Naive thymus-derived CD4-positive, alpha-beta T cell (primary cell): ENCODE measurements around the gene ITSN2. TPM values are rescaled to one million over a fixed set of nuclear protein-coding genes. Genes with fewer than 3 reads are reported as not detected.

Experiments used
- ATAC-seq: fragments of 150-1000 bp; cut with Tn5 transposase; 2 replicates; pipeline ENCODE4 v1.10.0; 2021; ENCODE audit warnings: mild to moderate bottlenecking, moderate library complexity
- CTCF ChIA-PET: fragments of 350-600 bp; sonication (Branson Sonifier 250); formaldehyde crosslinking; loops from one replicate; lab custom pipeline; 2021; ENCODE audit warnings: antibody characterized with exemption; lab: Charles Lee
- POLR2A ChIA-PET: fragments of 350-600 bp; sonication (Branson Sonifier 250); formaldehyde crosslinking; loops from one replicate; lab custom pipeline; 2021; ENCODE audit warnings: antibody characterized with exemption, inconsistent platforms; lab: Charles Lee
- DNase-seq, 9 donors: peaks; one replicate each; pipeline versions ENCODE4 v3.0.0 to v3.0.0-alpha.2; 2020 to 2022; ENCODE audit warnings: mixed read lengths in 1 of 9
- H3K27ac ChIP-seq: one replicate; pipeline ENCODE4 v1.7.0; 2013; ENCODE audit warnings: mild to moderate bottlenecking, low read depth, low read length, moderate library complexity
- H3K27me3 ChIP-seq, 2 donors: one replicate each; pipeline ENCODE4 v1.7.0; 2013; ENCODE audit warnings: low read length in 2 of 2, mild to moderate bottlenecking in 2 of 2, moderate library complexity in 2 of 2; ENCODE audit not compliant: control insufficient read depth in 2 of 2, insufficient read depth in 2 of 2
- H3K36me3 ChIP-seq, 3 experiments: 1 replicate in 2 of 3; 2 replicates in 1 of 3; pipeline ENCODE4 v1.7.0; 2013; ENCODE audit warnings: low read length in 3 of 3, mild to moderate bottlenecking in 3 of 3, moderate library complexity in 1 of 3; ENCODE audit not compliant: insufficient read depth in 3 of 3, control insufficient read depth in 2 of 3
- H3K4me1 ChIP-seq, 2 donors: one replicate each; pipeline ENCODE4 v1.7.0; 2013; ENCODE audit warnings: low read length in 2 of 2, mild to moderate bottlenecking in 2 of 2, moderate library complexity in 1 of 2; ENCODE audit not compliant: control insufficient read depth in 2 of 2, insufficient read depth in 2 of 2
- H3K4me3 ChIP-seq: 2 replicates; pipeline ENCODE4 v1.7.0; 2013; ENCODE audit warnings: mild to moderate bottlenecking, low read length
- H3K9me3 ChIP-seq, 3 experiments: 1 replicate in 2 of 3; 2 replicates in 1 of 3; pipeline ENCODE4 v1.7.0; 2013; ENCODE audit warnings: low read length in 3 of 3; ENCODE audit not compliant: control insufficient read depth in 2 of 3
- H3K27ac Mint-ChIP-seq, 9 donors: one replicate each; pipeline ENCODE4 v1.8.0; 2020 to 2022; ENCODE audit warnings: mixed read lengths in 9 of 9, mild to moderate bottlenecking in 8 of 9, moderate library complexity in 5 of 9, inconsistent platforms in 2 of 9
- H3K27me3 Mint-ChIP-seq, 5 donors: one replicate each; pipeline ENCODE4 v1.8.0; 2021 to 2022; ENCODE audit warnings: mixed read lengths in 5 of 5, mild to moderate bottlenecking in 1 of 5
- H3K36me3 Mint-ChIP-seq, 5 donors: one replicate each; pipeline ENCODE4 v1.8.0; 2020 to 2022; ENCODE audit warnings: mixed read lengths in 5 of 5, mild to moderate bottlenecking in 3 of 5, inconsistent platforms in 1 of 5
- H3K4me1 Mint-ChIP-seq, 7 donors: one replicate each; pipeline ENCODE4 v1.8.0; 2020 to 2022; ENCODE audit warnings: mixed read lengths in 7 of 7, mild to moderate bottlenecking in 3 of 7, inconsistent platforms in 1 of 7
- H3K4me3 Mint-ChIP-seq, 10 donors: one replicate each; pipeline ENCODE4 v1.8.0; 2020 to 2022; ENCODE audit warnings: mild to moderate bottlenecking in 10 of 10, mixed read lengths in 10 of 10, moderate library complexity in 6 of 10, inconsistent platforms in 2 of 10
- H3K9me3 Mint-ChIP-seq, 11 donors: one replicate each; pipeline ENCODE4 v1.8.0; 2020 to 2022; ENCODE audit warnings: mixed read lengths in 11 of 11, mild to moderate bottlenecking in 4 of 11, inconsistent platforms in 1 of 11, moderate library complexity in 1 of 11
- intact Hi-C, 2 donors: fragments of 100-400 bp; cut with micrococcal nuclease; formaldehyde crosslinking; loops; one replicate each; pipeline ENCODE4 v1.15.1; 2023
- polyA plus RNA-seq, 2 donors: library from polyadenylated mRNA; unstranded; fragments of 300-500 nt; fragmentation: Illumina TruSeq; gene quantifications; one replicate each; pipeline ENCODE4 v1.2.3, GENCODE V29; 2021
- total RNA-seq, 6 experiments: library from RNA in 5 of 6; stranded (reverse) in 5 of 6; gene quantifications; 1 replicate in 5 of 6; 2 replicates in 1 of 6; pipeline ENCODE4 v1.2.3 and lab custom pipeline; 2021 to 2026

Gene ITSN2
- total and polyA plus RNA-seq, 7 experiments from 2014 or later: 53.0 to 133 (median 91.5) TPM

GRCh38 chr2:24403168-24403831 lies 43.0 kb upstream of the ITSN2 start:
- Histone ChIP-seq H3K4me1 (peaks cover 0 to 4% of the 10 kb centered on the region in 2 donors), H3K36me3 (no peaks in the 10 kb centered on the region), H3K4me3 (no peak overlapping the region), H3K9me3 (peaks cover 0 to 4% (median 0%) of the 10 kb centered on the region in 3 experiments), H3K27ac (no peak overlapping the region), H3K27me3 (no peaks in the 10 kb centered on the region)
- peak in 6 of 9 donors; percentile 9 to 39 (median 22) for DNase-seq
- ChIA-PET POLR2A (no interaction called here), CTCF (interaction anchor here (1.2 kb wide), 1 partner anchor 425 kb away, joined by 4 read pairs; no protein-coding TSS in a partner anchor)
- H3K27me3 Mint-ChIP-seq: peaks cover 4 to 33% (median 10%) of the 10 kb centered on the region in 5 donors
- peak overlapping the region in 1 of 10 donors; percentile 29 for H3K4me3 Mint-ChIP-seq
- H3K4me1 Mint-ChIP-seq: peaks cover 0 to 16% (median 8%) of the 10 kb centered on the region in 7 donors
- H3K9me3 Mint-ChIP-seq: peaks cover 0 to 4% (median 0%) of the 10 kb centered on the region in 11 donors
- no peak for ATAC-seq
- no peaks in the 10 kb centered on the region for H3K36me3 Mint-ChIP-seq
- intact Hi-C loops: no loop called here
- H3K27ac Mint-ChIP-seq: peak overlapping the region in 1 of 9 donors; percentile 81

GRCh38 chr2:24402242-24403097 lies 42.1 kb upstream of the ITSN2 start:
- Histone ChIP-seq H3K4me3 (no peak overlapping the region), H3K27ac (no peak overlapping the region), H3K36me3 (no peaks in the 10 kb centered on the region), H3K27me3 (no peaks in the 10 kb centered on the region), H3K4me1 (peaks cover 0 to 4% of the 10 kb centered on the region in 2 donors), H3K9me3 (peaks cover 0 to 4% (median 0%) of the 10 kb centered on the region in 3 experiments)
- ATAC-seq: no peak
- H3K36me3 Mint-ChIP-seq: no peaks in the 10 kb centered on the region
- ChIA-PET POLR2A (interaction anchor here (0.6 kb wide), 1 partner anchor 704 kb away, joined by 3 read pairs; no protein-coding TSS in a partner anchor), CTCF (interaction anchor here (0.6 to 1.2 kb wide), 2 partner anchors 426 to 697 kb away, joined by 4 read pairs; no protein-coding TSS in a partner anchor)
- no peak for DNase-seq
- peaks cover 0 to 16% (median 8%) of the 10 kb centered on the region in 7 donors for H3K4me1 Mint-ChIP-seq
- peaks cover 3 to 31% (median 7%) of the 10 kb centered on the region in 5 donors for H3K27me3 Mint-ChIP-seq
- peak overlapping the region in 1 of 10 donors; percentile 39 for H3K4me3 Mint-ChIP-seq
- H3K27ac Mint-ChIP-seq: no peak overlapping the region
- H3K9me3 Mint-ChIP-seq: peaks cover 0 to 4% (median 0%) of the 10 kb centered on the region in 11 donors
- intact Hi-C loops: no loop called here

- Histone ChIP-seq H3K27me3 (no peaks in the 10 kb centered on the region), H3K27ac (no peak overlapping the region), H3K36me3 (no peaks in the 10 kb centered on the region), H3K4me1 (peaks cover 0 to 4% of the 10 kb centered on the region in 2 donors), H3K9me3 (peaks cover 0 to 4% (median 0%) of the 10 kb centered on the region in 3 experiments), H3K4me3 (no peak overlapping the region)
- Mint-ChIP-seq H3K9me3 (peaks cover 0 to 4% (median 0%) of the 10 kb centered on the region in 11 donors), H3K27ac (no peak overlapping the region), H3K36me3 (no peaks in the 10 kb centered on the region), H3K4me3 (no peak overlapping the region), H3K4me1 (peaks cover 0 to 16% (median 8%) of the 10 kb centered on the region in 7 donors), H3K27me3 (peaks cover 4 to 37% (median 10%) of the 10 kb centered on the region in 5 donors)
- CTCF ChIA-PET: interaction anchor here (1.2 kb wide), 1 partner anchor 10 kb away, joined by 3 read pairs; no protein-coding TSS in a partner anchor
- DNase-seq (no peak), ATAC-seq (no peak)
- intact Hi-C loops: no loop called here
- POLR2A ChIA-PET: no interaction called here
These were observed 40.0 kb upstream of the ITSN2 start for GRCh38 chr2:24400207-24400907.

- H3K9me3 ChIP-seq: peaks cover 0 to 4% (median 0%) of the 10 kb centered on the region in 3 experiments
- intact Hi-C loops: no loop called here
- DNase-seq: no peak
- peaks cover 0 to 4% of the 10 kb centered on the region in 2 donors for H3K4me1 ChIP-seq
- peaks cover 4 to 30% (median 10%) of the 10 kb centered on the region in 5 donors for H3K27me3 Mint-ChIP-seq
- ChIA-PET POLR2A (no interaction called here), CTCF (interaction anchor here (1.2 kb wide), 1 partner anchor 11 kb away, joined by 3 read pairs; no protein-coding TSS in a partner anchor)
- H3K36me3 ChIP-seq: no peaks in the 10 kb centered on the region
- no peak overlapping the region for H3K27ac ChIP-seq
- H3K4me3 ChIP-seq: no peak overlapping the region
- H3K27me3 ChIP-seq: no peaks in the 10 kb centered on the region
- H3K4me3 Mint-ChIP-seq: no peak overlapping the region
- H3K36me3 Mint-ChIP-seq: no peaks in the 10 kb centered on the region
- peaks cover 0 to 16% (median 8%) of the 10 kb centered on the region in 7 donors for H3K4me1 Mint-ChIP-seq
- peaks cover 0 to 4% (median 0%) of the 10 kb centered on the region in 11 donors for H3K9me3 Mint-ChIP-seq
- ATAC-seq: no peak
- H3K27ac Mint-ChIP-seq: no peak overlapping the region
These were observed 39.3 kb upstream of the ITSN2 start for GRCh38 chr2:24399434-24400206.

DNA sequence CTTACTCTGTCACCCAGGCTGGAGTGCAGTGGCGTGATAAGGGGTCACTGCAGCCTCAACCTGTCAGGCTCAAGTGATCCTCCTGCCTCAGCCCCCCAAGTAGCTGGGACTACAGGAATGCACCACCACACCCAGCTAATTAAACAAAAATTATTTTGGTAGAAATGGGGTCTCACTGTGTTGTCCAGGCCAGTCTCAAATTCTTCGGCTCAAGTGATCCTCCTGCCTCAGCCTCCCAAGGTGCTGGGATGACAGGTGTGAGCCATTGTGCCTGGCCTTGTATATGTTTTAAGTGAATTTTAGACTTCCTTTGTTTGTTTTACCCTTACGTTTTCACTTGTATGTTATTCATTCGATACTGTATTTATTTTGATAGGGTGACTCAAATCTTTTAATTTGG lies 34.7 kb upstream of the ITSN2 start:
- Histone ChIP-seq H3K27me3 (no peaks in the 10 kb centered on the region), H3K27ac (no peak overlapping the region), H3K4me1 (no peaks in the 10 kb centered on the region), H3K4me3 (no peak overlapping the region), H3K9me3 (no peaks in the 10 kb centered on the region), H3K36me3 (no peaks in the 10 kb centered on the region)
- Mint-ChIP-seq H3K4me1 (no peaks in the 10 kb centered on the region), H3K27ac (no peak overlapping the region), H3K27me3 (peaks cover 0 to 16% (median 6%) of the 10 kb centered on the region in 5 donors), H3K9me3 (no peaks in the 10 kb centered on the region), H3K4me3 (no peak overlapping the region), H3K36me3 (no peaks in the 10 kb centered on the region)
- ATAC-seq (no peak), DNase-seq (no peak)
- intact Hi-C loops: no loop called here
- ChIA-PET POLR2A (no interaction called here), CTCF (interaction anchor here (1.3 kb wide), 1 partner anchor 15 kb away, joined by 3 read pairs; no protein-coding TSS in a partner anchor)
